Measurements from ENCODE around the gene P2RX4.

- TF ChIP-seq CTCF (IDR thresholded peaks at IDR 0.05; ENCODE audit: low read depth, low read length, poor library complexity, severe bottlenecking) = no peak
- no peak for TF ChIP-seq EZH2phosphoT487 (IDR thresholded peaks at IDR 0.05; ENCODE audit: borderline replicate concordance, low read length)
These were observed 64.3 kb downstream of the P2RX4 start for GRCh38 chr12:121274036-121274763.
